CD14-positive monocyte (primary cell): Measurements from ENCODE around the gene COMT. TPM values are rescaled to one million over a fixed set of nuclear protein-coding genes. Genes with fewer than 3 reads are reported as not detected.

Source experiments
- DNase-seq, 3 donors: peaks; one replicate each; pipeline ENCODE4 v3.0.0-alpha.2; 2011 to 2022
- H2AFZ ChIP-seq: 2 replicates; pipeline ENCODE4 v1.6.0; 2012; ENCODE audit warnings: mild to moderate bottlenecking, low read depth, low read length, inconsistent platforms; ENCODE audit not compliant: insufficient read depth, poor library complexity, severe bottlenecking
- H3K27ac ChIP-seq, 2 donors: 1 replicate in 1 of 2; 2 replicates in 1 of 2; pipeline ENCODE4 v1.5.1; 2012 to 2013; ENCODE audit warnings: low read length in 2 of 2, control low read depth in 1 of 2, inconsistent platforms in 1 of 2, low read depth in 1 of 2, mild to moderate bottlenecking in 1 of 2
- H3K27me3 ChIP-seq, 2 donors: one replicate each; pipeline versions ENCODE4 v1.6.0 to v1.6.1; 2011 to 2013; ENCODE audit warnings: low read length in 2 of 2; ENCODE audit not compliant: control insufficient read depth in 2 of 2, insufficient read depth in 2 of 2
- H3K36me3 ChIP-seq, 2 donors: replicated peaks in 1 of 2; 1 replicate in 1 of 2; 2 replicates in 1 of 2; pipeline versions ENCODE4 v1.5.1 to v1.6.1; 2012 to 2013; ENCODE audit warnings: low read length in 2 of 2, control low read depth in 1 of 2, inconsistent platforms in 1 of 2, mild to moderate bottlenecking in 1 of 2; ENCODE audit not compliant: insufficient read depth in 2 of 2, control insufficient read depth in 1 of 2
- H3K4me1 ChIP-seq, 2 donors: 1 replicate in 1 of 2; 2 replicates in 1 of 2; pipeline versions ENCODE4 v1.5.1 to v1.6.1; 2012 to 2013; ENCODE audit warnings: low read length in 2 of 2, control low read depth in 1 of 2, inconsistent platforms in 1 of 2, mild to moderate bottlenecking in 1 of 2, moderate library complexity in 1 of 2; ENCODE audit not compliant: insufficient read depth in 2 of 2, control insufficient read depth in 1 of 2
- H3K4me2 ChIP-seq: replicated peaks from 2 replicates; pipeline ENCODE3; 2012; ENCODE audit warnings: low read length, moderate library complexity, mild to moderate bottlenecking; ENCODE audit not compliant: poor library complexity, severe bottlenecking; ENCODE audit errors: extremely low read depth
- H3K4me3 ChIP-seq, 3 experiments: fragments of 200-600 bp in 1 of 3; sonication (generic) in 1 of 3; replicated peaks in 1 of 3; 1 replicate in 2 of 3; 2 replicates in 1 of 3; pipeline ENCODE4 v1.5.1; 2011 to 2013; ENCODE audit warnings: low read length in 3 of 3, mild to moderate bottlenecking in 3 of 3, control low read depth in 2 of 3, low read depth in 2 of 3, inconsistent platforms in 1 of 3, moderate library complexity in 1 of 3
- H3K79me2 ChIP-seq: 2 replicates; pipeline ENCODE4 v1.6.0; 2012; ENCODE audit warnings: mild to moderate bottlenecking, control low read depth, inconsistent platforms, low read length, moderate library complexity; ENCODE audit not compliant: insufficient read depth
- H3K9ac ChIP-seq: 2 replicates; pipeline ENCODE4 v1.6.0; 2017; ENCODE audit warnings: low read length, mild to moderate bottlenecking; ENCODE audit not compliant: insufficient read depth, poor library complexity, severe bottlenecking
- H3K9me3 ChIP-seq, 2 donors: replicated peaks in 1 of 2; 1 replicate in 1 of 2; 2 replicates in 1 of 2; pipeline versions ENCODE4 v1.5.1 to v1.6.1; 2012 to 2013; ENCODE audit warnings: low read length in 2 of 2, control low read depth in 1 of 2; ENCODE audit not compliant: control insufficient read depth in 1 of 2, insufficient read depth in 1 of 2
- H4K20me1 ChIP-seq: 2 replicates; pipeline ENCODE4 v1.6.0; 2012; ENCODE audit warnings: mild to moderate bottlenecking, low read length, control low read depth, moderate library complexity; ENCODE audit not compliant: insufficient read depth
- H3K27ac Mint-ChIP-seq, 7 donors: one replicate each; pipeline ENCODE4 v1.8.0; 2020; ENCODE audit warnings: mild to moderate bottlenecking in 7 of 7, mixed read lengths in 7 of 7, moderate library complexity in 6 of 7, inconsistent platforms in 2 of 7
- H3K27me3 Mint-ChIP-seq, 3 donors: one replicate each; pipeline ENCODE4 v1.8.0; 2021 to 2022; ENCODE audit warnings: low read depth in 3 of 3, mild to moderate bottlenecking in 3 of 3, mixed read lengths in 3 of 3, moderate library complexity in 3 of 3, inconsistent platforms in 1 of 3
- H3K36me3 Mint-ChIP-seq, 2 donors: one replicate each; pipeline ENCODE4 v1.8.0; 2020; ENCODE audit warnings: mixed read lengths in 2 of 2, inconsistent platforms in 1 of 2, mild to moderate bottlenecking in 1 of 2
- H3K4me1 Mint-ChIP-seq: one replicate; pipeline ENCODE4 v1.8.0; 2020; ENCODE audit warnings: mild to moderate bottlenecking, mixed read lengths
- H3K4me3 Mint-ChIP-seq, 2 donors: one replicate each; pipeline ENCODE4 v1.8.0; 2020; ENCODE audit warnings: mild to moderate bottlenecking in 2 of 2, mixed read lengths in 2 of 2, moderate library complexity in 1 of 2
- H3K9me3 Mint-ChIP-seq, 7 donors: one replicate each; pipeline ENCODE4 v1.8.0; 2020 to 2022; ENCODE audit warnings: mixed read lengths in 7 of 7, mild to moderate bottlenecking in 6 of 7, moderate library complexity in 6 of 7, inconsistent platforms in 2 of 7
- WGBS: methylation state at CpG from one replicate; pipeline ENCODE4 v1.1.5; 2013; ENCODE audit warnings: missing lambda C conversion rate; ENCODE audit not compliant: insufficient coverage; 5-methylcytosine and 5-hydroxymethylcytosine counted together
- intact Hi-C, 2 donors: fragments of 100-400 bp; cut with micrococcal nuclease; formaldehyde crosslinking; loops; one replicate each; pipeline versions ENCODE4 v1.15.0 to v1.15.1; 2023
- polyA plus RNA-seq, 3 donors: library from polyadenylated mRNA; depleted of rRNA in 1 of 3; unstranded in 2 of 3; stranded (reverse) in 1 of 3; fragments of 300-500 nt in 2 of 3; fragments of >200 nt in 1 of 3; fragmentation: Illumina TruSeq in 2 of 3; gene quantifications; 1 replicate in 2 of 3; 2 replicates in 1 of 3; pipeline ENCODE4 v1.2.3, GENCODE V29; 2012 to 2021
- TF ChIP-seq, protein P1 (sequence below): fragments of 200-600 bp; IDR thresholded peaks from one replicate; pipeline ENCODE4 v1.8.0; 2022; ENCODE audit warnings: antibody characterized with exemption, mild to moderate bottlenecking

Gene COMT
- polyA plus RNA-seq, 3 donors = 314 to 400 (median 329) TPM

- Histone ChIP-seq H3K9ac (no peak overlapping the region), H2AFZ (no peak overlapping the region), H3K4me1 (no peaks in the 10 kb centered on the region), H3K4me2 (no peak overlapping the region), H4K20me1 (peaks cover 3% of the 10 kb centered on the region), H3K79me2 (no peaks in the 10 kb centered on the region), H3K4me3 (no peak overlapping the region), H3K27ac (no peak overlapping the region), H3K9me3 (no peaks in the 10 kb centered on the region), H3K27me3 (no peaks in the 10 kb centered on the region), H3K36me3 (peaks cover 60 to 94% of the 10 kb centered on the region in 2 donors)
- intact Hi-C loops = no loop called here
- WGBS = 98% methylated on average over 14 of the region's 16 CpGs
- peaks cover 55 to 80% of the 10 kb centered on the region in 2 donors for H3K36me3 Mint-ChIP-seq
- H3K27ac Mint-ChIP-seq = peak overlapping the region in 1 of 7 donors; percentile 70
- no peaks in the 10 kb centered on the region for H3K4me1 Mint-ChIP-seq
- TF ChIP-seq, protein P1, sequence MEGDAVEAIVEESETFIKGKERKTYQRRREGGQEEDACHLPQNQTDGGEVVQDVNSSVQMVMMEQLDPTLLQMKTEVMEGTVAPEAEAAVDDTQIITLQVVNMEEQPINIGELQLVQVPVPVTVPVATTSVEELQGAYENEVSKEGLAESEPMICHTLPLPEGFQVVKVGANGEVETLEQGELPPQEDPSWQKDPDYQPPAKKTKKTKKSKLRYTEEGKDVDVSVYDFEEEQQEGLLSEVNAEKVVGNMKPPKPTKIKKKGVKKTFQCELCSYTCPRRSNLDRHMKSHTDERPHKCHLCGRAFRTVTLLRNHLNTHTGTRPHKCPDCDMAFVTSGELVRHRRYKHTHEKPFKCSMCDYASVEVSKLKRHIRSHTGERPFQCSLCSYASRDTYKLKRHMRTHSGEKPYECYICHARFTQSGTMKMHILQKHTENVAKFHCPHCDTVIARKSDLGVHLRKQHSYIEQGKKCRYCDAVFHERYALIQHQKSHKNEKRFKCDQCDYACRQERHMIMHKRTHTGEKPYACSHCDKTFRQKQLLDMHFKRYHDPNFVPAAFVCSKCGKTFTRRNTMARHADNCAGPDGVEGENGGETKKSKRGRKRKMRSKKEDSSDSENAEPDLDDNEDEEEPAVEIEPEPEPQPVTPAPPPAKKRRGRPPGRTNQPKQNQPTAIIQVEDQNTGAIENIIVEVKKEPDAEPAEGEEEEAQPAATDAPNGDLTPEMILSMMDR = no peak
- peaks cover 0 to 4% (median 0%) of the 10 kb centered on the region in 3 donors for H3K27me3 Mint-ChIP-seq
- DNase-seq = no peak
- no peak overlapping the region for H3K4me3 Mint-ChIP-seq
- H3K9me3 Mint-ChIP-seq = no peaks in the 10 kb centered on the region
Observed at GRCh38 chr22:19904174-19904856, 37.3 kb upstream of the COMT start.

DNA sequence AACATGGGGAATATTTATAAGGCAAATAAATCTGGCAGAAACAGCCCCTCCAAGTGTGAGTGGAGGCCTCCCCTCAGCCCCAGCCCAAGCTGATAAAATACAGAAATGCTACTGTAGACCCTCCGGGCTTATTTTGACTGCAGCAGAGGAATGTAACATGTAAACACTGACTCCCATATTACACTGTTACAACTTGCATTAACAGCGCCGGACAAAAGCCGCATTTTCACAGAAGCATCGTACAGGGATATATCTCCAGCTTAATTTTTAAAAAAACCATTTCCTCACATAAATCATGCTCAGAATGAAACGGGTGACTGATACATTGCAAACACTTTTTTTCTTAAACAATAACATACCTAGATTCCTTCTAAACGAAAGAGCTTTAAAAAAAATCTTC, 36.6 kb upstream of the COMT start:
- Mint-ChIP-seq H3K27me3 (peaks cover 0 to 5% (median 0%) of the 10 kb centered on the region in 3 donors), H3K36me3 (peaks cover 56 to 82% of the 10 kb centered on the region in 2 donors), H3K27ac (no peak overlapping the region), H3K4me1 (peaks cover 2% of the 10 kb centered on the region), H3K4me3 (no peak overlapping the region), H3K9me3 (no peaks in the 10 kb centered on the region)
- intact Hi-C loops = no loop called here
- Histone ChIP-seq H3K9ac (no peak overlapping the region), H3K27me3 (no peaks in the 10 kb centered on the region), H3K27ac (no peak overlapping the region), H4K20me1 (no peaks in the 10 kb centered on the region), H3K4me2 (no peak overlapping the region), H2AFZ (no peak overlapping the region), H3K79me2 (no peaks in the 10 kb centered on the region), H3K9me3 (no peaks in the 10 kb centered on the region), H3K4me1 (no peaks in the 10 kb centered on the region), H3K36me3 (peaks cover 60 to 91% of the 10 kb centered on the region in 2 donors), H3K4me3 (no peak overlapping the region)
- TF ChIP-seq, protein P1 = no peak
- WGBS = 94% methylated on average over 7 of the region's 7 CpGs
- DNase-seq = no peak
